DND-41 (cell line): Measurements from ENCODE around the gene TBC1D7.

Source experiments
- ATAC-seq: fragments of 200-7000 bp; cut with Tn5 transposase; 3 replicates; pipeline ENCODE4 v1.9.1; 2021; ENCODE audit warnings: low read depth; ENCODE audit not compliant: insufficient read depth
- DNase-seq: peaks from one replicate; pipeline ENCODE4 v3.0.0-alpha.2; 2020
- H2AFZ ChIP-seq: 2 replicates; pipeline ENCODE4 v1.6.0; 2012; ENCODE audit warnings: low read depth, low read length
- H3K27ac ChIP-seq: 2 replicates; pipeline ENCODE4 v1.5.1; 2012; ENCODE audit warnings: low read length, inconsistent platforms
- H3K27me3 ChIP-seq: fragments of 200-600 bp; sonication (generic); 2 replicates; pipeline ENCODE4 v1.6.0; 2012; ENCODE audit warnings: low read length, mild to moderate bottlenecking, inconsistent platforms; ENCODE audit not compliant: insufficient read depth, poor library complexity
- H3K36me3 ChIP-seq: 2 replicates; pipeline ENCODE4 v1.5.1; 2012; ENCODE audit warnings: low read length, inconsistent platforms; ENCODE audit not compliant: insufficient read depth
- H3K4me1 ChIP-seq: 2 replicates; pipeline ENCODE4 v1.5.1; 2012; ENCODE audit warnings: mild to moderate bottlenecking, low read length; ENCODE audit not compliant: insufficient read depth
- H3K4me2 ChIP-seq: 2 replicates; pipeline ENCODE4 v1.6.0; 2012; ENCODE audit warnings: mild to moderate bottlenecking, moderate library complexity, low read length, inconsistent platforms; ENCODE audit not compliant: insufficient read depth
- H3K4me3 ChIP-seq, 2 experiments: fragments of 200-600 bp in 1 of 2; shearing (Covaris generic) in 1 of 2; 2 replicates each; pipeline ENCODE4 v1.5.1; 2012 to 2016; ENCODE audit warnings: inconsistent platforms in 2 of 2, low read length in 2 of 2, mild to moderate bottlenecking in 2 of 2, low read depth in 1 of 2, moderate library complexity in 1 of 2
- H3K79me2 ChIP-seq: 2 replicates; pipeline ENCODE4 v1.6.0; 2012; ENCODE audit warnings: low read length, inconsistent platforms; ENCODE audit not compliant: insufficient read depth
- H3K9ac ChIP-seq: 2 replicates; pipeline ENCODE4 v1.6.0; 2012; ENCODE audit warnings: low read depth, mild to moderate bottlenecking, inconsistent platforms, low read length, moderate library complexity
- H3K9me3 ChIP-seq: 2 replicates; pipeline ENCODE4 v1.5.1; 2012; ENCODE audit warnings: low read length, moderate library complexity, mild to moderate bottlenecking, inconsistent platforms; ENCODE audit not compliant: insufficient read depth, severe bottlenecking
- H4K20me1 ChIP-seq: 2 replicates; pipeline ENCODE4 v1.6.0; 2012; ENCODE audit warnings: low read length; ENCODE audit not compliant: insufficient read depth
- EZH2 ChIP-seq: IDR thresholded peaks from 3 replicates; pipeline ENCODE4 v1.6.1; 2012; ENCODE audit warnings: borderline replicate concordance, low read depth, mild to moderate bottlenecking, moderate library complexity, low read length, inconsistent platforms; ENCODE audit not compliant: severe bottlenecking
- TF ChIP-seq, protein P1 (sequence below): IDR thresholded peaks from 2 replicates; pipeline ENCODE4 v1.5.1; 2012; ENCODE audit warnings: borderline replicate concordance, low read length, moderate library complexity, mild to moderate bottlenecking; ENCODE audit not compliant: poor library complexity, severe bottlenecking; ENCODE audit errors: extremely low read depth

The TBC1D7 gene

GRCh38 chr6:13275435-13275989 is 52.8 kb downstream of the TBC1D7 start:
- no peaks in the 10 kb centered on the region for H4K20me1 ChIP-seq
- H3K36me3 ChIP-seq, result no peaks in the 10 kb centered on the region
- ATAC-seq (no peak), DNase-seq (no peak)
- no peak overlapping the region for H2AFZ ChIP-seq
- H3K9ac ChIP-seq, result no peak overlapping the region
- TF ChIP-seq EZH2, result no peak
- TF ChIP-seq, protein P1, sequence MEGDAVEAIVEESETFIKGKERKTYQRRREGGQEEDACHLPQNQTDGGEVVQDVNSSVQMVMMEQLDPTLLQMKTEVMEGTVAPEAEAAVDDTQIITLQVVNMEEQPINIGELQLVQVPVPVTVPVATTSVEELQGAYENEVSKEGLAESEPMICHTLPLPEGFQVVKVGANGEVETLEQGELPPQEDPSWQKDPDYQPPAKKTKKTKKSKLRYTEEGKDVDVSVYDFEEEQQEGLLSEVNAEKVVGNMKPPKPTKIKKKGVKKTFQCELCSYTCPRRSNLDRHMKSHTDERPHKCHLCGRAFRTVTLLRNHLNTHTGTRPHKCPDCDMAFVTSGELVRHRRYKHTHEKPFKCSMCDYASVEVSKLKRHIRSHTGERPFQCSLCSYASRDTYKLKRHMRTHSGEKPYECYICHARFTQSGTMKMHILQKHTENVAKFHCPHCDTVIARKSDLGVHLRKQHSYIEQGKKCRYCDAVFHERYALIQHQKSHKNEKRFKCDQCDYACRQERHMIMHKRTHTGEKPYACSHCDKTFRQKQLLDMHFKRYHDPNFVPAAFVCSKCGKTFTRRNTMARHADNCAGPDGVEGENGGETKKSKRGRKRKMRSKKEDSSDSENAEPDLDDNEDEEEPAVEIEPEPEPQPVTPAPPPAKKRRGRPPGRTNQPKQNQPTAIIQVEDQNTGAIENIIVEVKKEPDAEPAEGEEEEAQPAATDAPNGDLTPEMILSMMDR, result no peak
- H3K4me2 ChIP-seq, result no peak overlapping the region
- no peak overlapping the region for H3K4me3 ChIP-seq
- no peaks in the 10 kb centered on the region for H3K4me1 ChIP-seq
- no peaks in the 10 kb centered on the region for H3K9me3 ChIP-seq
- no peak overlapping the region for H3K27ac ChIP-seq
- no peaks in the 10 kb centered on the region for H3K27me3 ChIP-seq
- H3K79me2 ChIP-seq, result no peaks in the 10 kb centered on the region

DNA sequence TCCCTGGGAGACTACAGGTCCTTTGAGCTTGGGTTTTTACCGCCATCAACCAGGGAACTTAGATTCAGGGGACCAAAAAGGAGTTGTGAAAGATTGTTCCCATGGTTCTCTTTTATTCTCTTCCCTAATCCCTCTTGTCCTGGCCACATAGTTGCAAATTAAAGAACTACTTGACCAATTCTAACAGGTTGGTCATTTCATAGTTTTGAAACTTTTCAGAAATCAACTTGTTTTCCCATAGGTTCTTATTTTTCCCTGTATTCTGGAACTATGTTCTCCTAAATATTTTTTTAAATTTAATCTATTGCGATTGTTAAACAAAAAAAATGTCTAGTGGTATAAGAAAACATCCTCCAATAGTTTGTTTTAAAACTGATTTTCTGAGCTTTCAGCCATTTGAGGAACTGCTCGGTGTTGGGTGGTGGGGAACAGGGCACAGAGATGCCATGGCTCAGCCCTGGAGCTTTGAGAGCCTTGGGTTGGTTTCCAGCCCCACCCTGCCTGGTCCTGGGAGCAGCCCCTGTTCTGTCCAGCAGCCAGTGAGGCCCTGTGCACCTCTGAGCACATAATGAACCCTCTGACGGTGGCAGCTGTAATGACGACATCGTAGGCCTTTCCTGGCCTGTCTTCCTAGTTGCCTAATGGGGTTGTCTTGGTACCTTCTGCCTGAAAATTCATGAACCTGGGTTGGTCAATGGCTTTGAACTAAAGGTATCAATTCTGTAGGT is 53.5 kb downstream of the TBC1D7 start:
- Histone ChIP-seq H3K27ac (no peak overlapping the region), H3K9ac (no peak overlapping the region), H3K4me1 (no peaks in the 10 kb centered on the region), H2AFZ (no peak overlapping the region), H3K9me3 (no peaks in the 10 kb centered on the region), H3K79me2 (no peaks in the 10 kb centered on the region), H3K4me3 (no peak overlapping the region), H4K20me1 (no peaks in the 10 kb centered on the region), H3K36me3 (no peaks in the 10 kb centered on the region), H3K27me3 (no peaks in the 10 kb centered on the region), H3K4me2 (no peak overlapping the region)
- ATAC-seq (no peak), DNase-seq (no peak)
- TF ChIP-seq EZH2, result no peak
- TF ChIP-seq, protein P1, result no peak

- Histone ChIP-seq H3K4me3 (no peak overlapping the region), H3K27me3 (no peaks in the 10 kb centered on the region), H2AFZ (no peak overlapping the region), H4K20me1 (no peaks in the 10 kb centered on the region), H3K9ac (no peak overlapping the region), H3K79me2 (no peaks in the 10 kb centered on the region), H3K36me3 (no peaks in the 10 kb centered on the region), H3K9me3 (no peaks in the 10 kb centered on the region), H3K4me1 (no peaks in the 10 kb centered on the region), H3K27ac (no peak overlapping the region), H3K4me2 (no peak overlapping the region)
- no peak for TF ChIP-seq EZH2
- TF ChIP-seq, protein P1, result no peak
- no peak for DNase-seq
- ATAC-seq, result no peak
These were observed 54.2 kb downstream of the TBC1D7 start for GRCh38 chr6:13273931-13274706.
